HG03135 (cell line): ENCODE measurements around the gene SPO11.

Source experiments
- ATAC-seq: cut with Tn5 transposase; IDR thresholded peaks from one replicate; pipeline ENCODE4 v1.9.1; 2021; ENCODE audit warnings: mild to moderate bottlenecking, moderate library complexity; ENCODE audit not compliant: unreplicated experiment

The SPO11 gene

GRCh38 chr20:57309544-57310115 is 20.0 kb upstream of the SPO11 start:
- no peak for ATAC-seq

GRCh38 chr20:57310821-57311514 is 18.6 kb upstream of the SPO11 start:
- ATAC-seq = no peak

GRCh38 chr20:57312138-57312537 is 17.5 kb upstream of the SPO11 start:
- no peak for ATAC-seq

GRCh38 chr20:57313230-57313629 is 16.4 kb upstream of the SPO11 start:
- ATAC-seq = no peak

- ATAC-seq = no peak
These were observed 15.7 kb upstream of the SPO11 start for GRCh38 chr20:57313951-57314350.

- no peak for ATAC-seq
These were observed 14.3 kb upstream of the SPO11 start for GRCh38 chr20:57315083-57315975.

GRCh38 chr20:57315976-57316480 is 13.6 kb upstream of the SPO11 start:
- ATAC-seq = no peak

- ATAC-seq = no peak
These were observed 12.8 kb upstream of the SPO11 start for GRCh38 chr20:57316795-57317201.

- no peak for ATAC-seq
These were observed 12.3 kb upstream of the SPO11 start for GRCh38 chr20:57317316-57317788.

- ATAC-seq = no peak
These were observed 11.7 kb upstream of the SPO11 start for GRCh38 chr20:57317789-57318371.

GRCh38 chr20:57319584-57319983 is 10.0 kb upstream of the SPO11 start:
- no peak for ATAC-seq

- ATAC-seq = no peak
These were observed 9.2 kb upstream of the SPO11 start for GRCh38 chr20:57320358-57320757.

GRCh38 chr20:57321142-57321541 is 8.5 kb upstream of the SPO11 start:
- no peak for ATAC-seq

GRCh38 chr20:57322476-57322875 is 7.1 kb upstream of the SPO11 start:
- no peak for ATAC-seq

- ATAC-seq = no peak
These were observed 6.6 kb upstream of the SPO11 start for GRCh38 chr20:57323034-57323433.

- ATAC-seq = no peak
These were observed 3.8 kb upstream of the SPO11 start for GRCh38 chr20:57325632-57326356.

GRCh38 chr20:57326667-57327455 is 2.7 kb upstream of the SPO11 start:
- no peak for ATAC-seq

- no peak for ATAC-seq
These were observed 1.8 kb upstream of the SPO11 start for GRCh38 chr20:57327820-57328219.

- no peak for ATAC-seq
These were observed 1.4 kb downstream of the SPO11 start for GRCh38 chr20:57330998-57331397.
